HG02970 (cell line): Measurements from ENCODE around the gene KLHL29.

Experiments used
- ATAC-seq: cut with Tn5 transposase; IDR thresholded peaks from one replicate; pipeline ENCODE4 v1.9.1; 2021; ENCODE audit warnings: mild to moderate bottlenecking, moderate library complexity, moderate number of reproducible peaks; ENCODE audit not compliant: unreplicated experiment, low FRiP score

KLHL29 gene

GRCh38 chr2:23420091-23420839, 35.3 kb downstream of the KLHL29 start:
- ATAC-seq = no peak

- no peak for ATAC-seq
Measured at GRCh38 chr2:23420840-23421476, 36.0 kb downstream of the KLHL29 start.

- no peak for ATAC-seq
Measured at GRCh38 chr2:23422089-23423061, 37.4 kb downstream of the KLHL29 start.

DNA sequence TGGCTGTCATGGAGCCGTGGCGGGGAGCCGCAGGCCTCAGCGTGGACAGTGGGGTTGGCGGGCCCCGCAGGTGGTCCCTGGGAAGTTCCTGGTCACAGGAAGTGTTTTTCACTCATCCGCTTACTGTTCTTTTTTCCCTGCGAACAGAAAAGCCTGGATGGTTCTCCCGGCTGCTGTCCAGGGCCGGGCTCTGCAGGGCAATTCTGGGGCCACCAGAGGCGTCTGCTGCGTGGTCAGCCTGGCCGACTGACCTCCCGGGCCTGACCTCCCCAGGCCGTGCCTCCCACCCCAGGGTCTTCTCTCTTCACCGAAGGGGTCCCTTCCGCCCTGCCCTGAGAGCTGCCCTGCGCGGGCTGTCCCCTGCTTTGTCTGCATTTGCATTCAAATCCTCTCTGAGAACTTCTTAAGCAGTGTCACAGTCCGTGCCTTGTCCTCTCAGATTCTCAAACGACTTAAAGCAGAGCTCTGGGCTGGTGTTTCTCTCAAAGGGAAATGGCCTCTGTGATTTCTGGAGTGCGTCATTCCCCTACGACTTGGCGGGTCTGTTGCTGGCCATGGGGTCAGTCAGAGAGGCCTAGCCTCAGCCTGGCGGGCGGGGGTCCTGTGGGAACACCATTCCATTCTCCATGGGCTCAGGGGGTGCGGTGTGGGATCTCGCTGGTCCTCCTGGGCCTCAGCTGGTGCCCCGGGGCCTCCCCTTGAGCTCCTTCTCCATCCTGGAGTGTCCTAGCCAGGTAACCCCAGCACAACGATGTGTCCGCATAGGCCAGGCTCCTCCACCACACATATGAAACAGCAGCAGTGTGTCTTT, 38.3 kb downstream of the KLHL29 start:
- no peak for ATAC-seq

DNA sequence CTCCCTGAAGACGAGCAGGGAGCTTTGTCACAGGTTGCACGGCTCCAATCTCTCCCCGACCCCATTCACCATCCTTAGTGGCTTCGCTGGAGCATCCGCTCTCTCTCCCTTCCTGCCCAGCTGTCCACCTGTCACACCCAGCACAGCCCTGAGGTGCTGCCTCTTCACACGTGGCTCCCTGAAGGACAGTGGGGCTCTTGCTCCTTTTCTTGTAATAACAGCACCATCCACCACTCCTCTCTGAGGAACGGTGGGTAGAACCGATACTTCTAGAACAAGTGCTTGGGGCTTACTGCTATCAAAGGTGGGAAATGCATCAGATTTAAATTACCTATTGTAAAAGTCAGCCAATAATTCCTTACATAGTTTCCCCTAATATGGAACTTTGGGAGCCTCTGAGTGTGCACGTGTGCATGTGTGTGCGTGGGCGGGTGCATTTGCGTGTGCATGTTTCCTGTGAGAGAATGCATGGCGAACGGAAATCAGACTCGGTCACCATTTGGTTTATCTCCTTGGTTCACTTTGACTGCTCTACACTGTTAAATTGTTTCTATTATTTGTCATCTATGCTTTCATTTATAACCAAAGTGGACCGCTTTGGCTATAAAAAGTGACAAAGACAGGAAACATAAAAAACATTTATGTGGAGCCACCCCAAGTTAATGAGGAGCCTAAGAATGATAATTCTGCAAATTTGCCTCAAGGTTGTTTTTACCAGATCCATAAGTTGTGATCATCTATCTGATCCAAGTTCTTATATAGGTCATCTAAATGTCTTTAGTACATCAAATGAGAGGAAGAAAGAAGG, 39.1 kb downstream of the KLHL29 start:
- ATAC-seq = no peak

DNA sequence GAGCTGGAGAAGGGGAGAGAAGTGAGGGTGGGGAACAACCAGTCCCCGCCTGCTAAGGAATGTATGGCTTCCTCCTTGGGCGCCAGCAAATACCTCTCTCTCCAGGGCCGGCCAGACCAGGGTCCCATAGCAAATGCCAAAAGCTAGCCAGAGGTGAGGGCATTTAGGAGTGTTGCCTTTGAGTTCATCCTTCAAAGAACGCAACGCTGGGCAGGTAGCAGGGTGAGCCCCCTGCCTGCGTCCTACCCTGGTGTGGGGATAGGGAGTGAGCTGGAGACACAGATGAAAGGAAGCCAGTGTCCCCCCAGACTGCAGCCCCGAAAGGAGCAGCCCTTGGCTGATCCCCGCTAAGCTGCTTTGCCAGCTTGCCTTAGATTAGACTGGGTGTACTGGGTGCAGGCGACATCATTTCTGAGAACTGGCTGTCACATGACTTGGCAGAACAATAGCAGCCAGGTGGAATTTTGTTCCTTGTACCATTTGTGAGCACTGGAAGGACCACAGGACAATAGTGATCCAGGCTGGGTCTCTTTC, 40.4 kb downstream of the KLHL29 start:
- no peak for ATAC-seq

DNA sequence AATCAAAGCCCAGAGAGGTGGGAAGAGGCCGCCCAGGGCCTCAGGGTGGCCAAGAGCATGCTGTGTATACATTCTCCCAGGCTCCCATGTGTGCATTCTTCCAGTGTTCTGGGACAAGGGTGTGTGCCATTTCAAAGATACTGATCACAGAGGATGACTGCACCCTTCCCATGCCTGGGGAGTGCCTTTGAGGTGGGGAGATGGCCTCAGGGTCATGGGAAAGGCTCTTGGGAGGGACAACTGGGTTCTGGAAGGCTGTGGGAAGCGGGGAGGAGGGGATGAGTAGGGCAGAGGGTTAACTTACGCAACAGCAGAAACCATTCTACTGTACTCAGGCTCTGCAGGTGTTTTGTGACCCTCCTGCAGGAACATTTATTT, 40.9 kb downstream of the KLHL29 start:
- ATAC-seq = no peak

DNA sequence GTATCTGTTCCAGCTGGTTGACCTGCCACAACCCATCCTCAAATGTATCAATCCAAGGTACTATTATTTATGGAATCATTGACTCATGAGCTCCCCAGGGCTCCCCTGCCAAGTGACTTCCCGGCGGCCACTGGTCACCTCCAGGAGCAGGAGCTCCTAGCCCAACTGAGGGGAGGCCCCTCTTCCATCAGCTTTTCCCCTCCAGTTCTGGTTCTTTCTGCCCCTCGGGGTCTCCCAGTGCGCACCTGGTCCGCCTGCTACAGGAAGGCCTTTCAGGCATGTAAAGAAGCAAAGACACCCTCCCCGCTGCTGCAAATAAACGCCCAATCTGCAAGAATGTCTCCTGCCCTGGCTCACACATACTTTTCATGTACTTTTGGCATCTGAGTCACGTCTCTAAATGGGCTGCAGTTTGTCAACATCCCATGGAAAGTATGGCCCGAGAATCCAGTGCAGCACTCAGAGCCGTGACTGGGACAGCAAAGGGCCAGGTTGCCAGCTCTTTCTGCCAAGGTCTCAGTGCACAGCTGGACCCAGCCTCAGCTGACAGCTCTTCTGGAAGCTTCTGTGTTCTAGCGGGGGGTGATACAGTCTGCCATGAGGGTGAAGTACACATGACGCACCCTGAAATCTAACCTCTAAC, 41.4 kb downstream of the KLHL29 start:
- no peak for ATAC-seq

GRCh38 chr2:23427350-23427749, 42.4 kb downstream of the KLHL29 start:
- no peak for ATAC-seq

DNA sequence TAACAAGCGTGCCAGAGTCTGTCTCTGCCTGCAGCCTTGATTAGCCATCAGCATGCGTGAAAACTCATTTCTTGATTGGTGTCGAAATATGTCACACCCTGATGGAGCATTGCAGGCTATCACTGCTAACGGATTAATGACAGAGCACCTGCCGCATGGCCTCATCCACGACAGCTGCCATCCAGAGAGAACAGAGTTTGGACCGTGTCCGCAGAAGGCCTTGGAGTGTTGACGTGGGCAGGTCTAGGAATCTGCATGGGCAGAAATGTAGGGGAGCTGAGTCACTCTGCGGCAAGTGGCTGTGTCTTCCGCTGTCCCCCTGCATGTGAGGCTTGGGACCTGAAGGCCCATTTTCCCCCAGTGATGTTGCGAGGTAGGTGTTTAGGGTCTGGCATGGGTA, 43.0 kb downstream of the KLHL29 start:
- no peak for ATAC-seq

DNA sequence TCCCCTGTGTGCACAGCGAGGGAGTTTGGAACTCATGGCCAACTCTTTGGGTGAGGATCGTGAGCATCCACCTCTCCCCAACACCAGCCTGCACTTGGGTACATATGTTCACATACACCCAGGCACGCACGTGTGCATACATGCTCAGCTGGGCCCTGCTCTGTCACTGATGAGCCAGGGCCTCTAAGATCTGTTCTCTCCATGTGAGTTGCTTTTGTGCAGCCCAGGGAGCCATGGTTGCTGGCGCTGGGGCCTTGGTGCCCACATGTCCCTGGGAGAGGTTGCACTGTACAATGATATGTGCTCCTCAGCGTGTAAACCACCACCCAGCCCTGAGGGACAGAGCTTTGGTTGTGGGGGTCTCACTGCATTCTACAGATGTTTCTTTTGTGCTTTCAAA, 44.1 kb downstream of the KLHL29 start:
- no peak for ATAC-seq

- no peak for ATAC-seq
Measured at GRCh38 chr2:23430263-23430662, 45.3 kb downstream of the KLHL29 start.

DNA sequence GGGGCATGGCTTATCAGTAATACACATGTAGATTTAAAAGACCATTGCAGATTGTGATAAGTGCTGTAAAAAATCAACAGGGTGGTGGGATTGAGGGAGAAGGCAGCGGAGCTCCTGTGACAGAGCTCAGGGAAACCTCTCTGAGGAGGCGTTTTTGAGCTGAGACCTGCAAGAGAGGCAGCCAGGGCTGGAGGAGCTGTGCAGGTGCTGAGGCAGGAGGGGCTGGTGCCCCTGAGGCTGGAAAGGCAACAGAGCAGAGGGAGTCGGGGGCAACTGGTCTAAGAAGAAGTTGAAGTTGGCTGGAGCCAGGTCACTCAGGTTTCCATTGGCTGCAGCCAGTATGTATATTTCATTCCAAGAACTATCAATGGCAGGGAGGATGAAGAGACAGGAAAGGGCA, 47.6 kb downstream of the KLHL29 start:
- ATAC-seq = no peak

GRCh38 chr2:23433282-23433681, 48.3 kb downstream of the KLHL29 start:
- ATAC-seq = no peak

- ATAC-seq = no peak
Measured at GRCh38 chr2:23434721-23435121, 49.7 kb downstream of the KLHL29 start.

DNA sequence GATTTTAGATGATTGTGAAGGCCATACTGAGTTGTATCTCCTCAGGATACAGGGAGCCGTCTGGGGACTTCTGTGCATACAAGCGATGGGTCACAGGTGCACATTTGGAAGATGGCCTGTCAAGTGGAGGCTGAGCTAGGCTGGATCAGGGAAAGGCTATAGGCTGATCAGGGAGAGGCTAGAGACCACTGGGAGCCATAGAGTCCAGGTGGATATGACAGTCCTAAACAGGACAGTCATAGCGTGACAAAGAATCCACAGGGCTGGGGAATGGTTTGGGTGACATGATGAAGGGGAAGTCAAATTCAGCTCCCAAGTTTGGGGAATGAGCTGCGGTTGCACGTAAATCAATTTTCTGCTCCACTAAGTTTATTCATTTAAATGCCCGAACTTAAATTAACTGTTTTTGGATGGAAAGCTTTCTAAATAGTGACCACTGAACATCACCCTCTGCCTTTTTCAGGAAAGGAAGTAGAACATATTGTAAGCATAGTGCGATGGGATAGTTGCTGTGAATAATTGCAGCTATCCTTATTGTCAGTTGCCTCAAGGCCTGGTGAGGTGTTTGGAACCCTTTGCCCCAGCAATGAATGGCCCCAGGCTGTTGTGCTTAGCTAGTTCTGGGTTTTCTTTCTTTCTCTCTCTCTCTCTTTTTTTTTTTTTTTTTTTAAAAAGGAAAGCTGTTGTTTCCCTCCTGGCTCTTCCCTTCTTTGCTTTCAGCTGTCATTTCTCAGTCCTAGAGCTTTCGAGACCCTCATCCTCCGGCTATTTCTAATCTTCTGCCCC, 50.5 kb downstream of the KLHL29 start:
- no peak for ATAC-seq

GRCh38 chr2:23436346-23437098, 51.5 kb downstream of the KLHL29 start:
- ATAC-seq = no peak
